ENCODE results near the gene STAB1. TPM values are rescaled to one million over a fixed set of nuclear protein-coding genes. Genes with fewer than 3 reads are reported as not detected.

Gene STAB1
- total and polyA plus RNA-seq, 7 donors: 15.9 to 47.5 (median 29.0) TPM

GRCh38 chr3:52561028-52561747, 66.0 kb downstream of the STAB1 start:
- Histone ChIP-seq H3K4me1 (no peaks in the 10 kb centered on the region), H3K9me3 (no peaks in the 10 kb centered on the region), H3K4me3 (no peak overlapping the region), H3K27me3 (ENCODE audit: insufficient read depth in 3 of 3, low read length in 2 of 3) (no peaks in the 10 kb centered on the region), H3K27ac (no peak overlapping the region), H3K36me3 (ENCODE audit: insufficient read depth in 1 of 2, low read depth in 1 of 2) (peaks cover 21 to 89% of the 10 kb centered on the region in 2 donors)
- intact Hi-C loops (cut with DNase I): no loop called here
- DNase-seq (no peak), ATAC-seq (no peak)
- 75 to 78% (median 76%) methylated on average over 4 of the region's 4 CpGs for WGBS, 3 donors
- no peak for TF ChIP-seq CTCF (IDR thresholded peaks at IDR 0.05)

- intact Hi-C loops (cut with DNase I): no loop called here
These were observed 68.8 kb downstream of the STAB1 start for GRCh38 chr3:52563984-52564383.

GRCh38 chr3:52568069-52568468, 72.9 kb downstream of the STAB1 start:
- intact Hi-C loops (cut with DNase I): no loop called here
- ATAC-seq (no peak), DNase-seq (no peak)
- Histone ChIP-seq H3K36me3 (ENCODE audit: insufficient read depth in 1 of 2, low read depth in 1 of 2) (peaks cover 9 to 55% of the 10 kb centered on the region in 2 donors), H3K4me1 (peaks cover 4% of the 10 kb centered on the region), H3K27me3 (ENCODE audit: insufficient read depth in 3 of 3, low read length in 2 of 3) (no peaks in the 10 kb centered on the region), H3K4me3 (no peak overlapping the region), H3K27ac (no peak overlapping the region), H3K9me3 (no peaks in the 10 kb centered on the region)
- 76 to 97% (median 85%) methylated on average over 2 of the region's 2 CpGs for whole genome bisulfite sequencing, 3 donors
- no peak for TF ChIP-seq CTCF (IDR thresholded peaks at IDR 0.05)

More at GRCh38 chr3:52563984-52564383, 68.8 kb downstream of the STAB1 start:
- no peak for ATAC-seq
- Histone ChIP-seq H3K4me1 (no peaks in the 10 kb centered on the region), H3K36me3 (ENCODE audit: insufficient read depth in 1 of 2, low read depth in 1 of 2) (peaks cover 17 to 83% of the 10 kb centered on the region in 2 donors), H3K4me3 (no peak overlapping the region), H3K27me3 (ENCODE audit: insufficient read depth in 3 of 3, low read length in 2 of 3) (no peaks in the 10 kb centered on the region), H3K27ac (no peak overlapping the region), H3K9me3 (no peaks in the 10 kb centered on the region)
- 91 to 95% (median 92%) methylated on average over 2 of the region's 2 CpGs for WGBS, 3 donors
- no peak for TF ChIP-seq CTCF (IDR thresholded peaks at IDR 0.05)
- no peak for DNase-seq

GRCh38 chr3:52570076-52570475, 74.9 kb downstream of the STAB1 start:
- peak; percentile 32 to 84 (median 78) for ATAC-seq
- intact Hi-C loops (cut with DNase I): no loop called here

More at GRCh38 chr3:52570076-52570475, 74.9 kb downstream of the STAB1 start:
- no peaks in the 10 kb centered on the region for H3K9me3 ChIP-seq
- H3K27ac ChIP-seq: no peak overlapping the region
- H3K27me3 ChIP-seq (ENCODE audit: insufficient read depth in 3 of 3, low read length in 2 of 3): no peaks in the 10 kb centered on the region
- no peak for DNase-seq
- peaks cover 4% of the 10 kb centered on the region for H3K4me1 ChIP-seq
- peaks cover 13 to 57% of the 10 kb centered on the region in 2 donors for H3K36me3 ChIP-seq (ENCODE audit: insufficient read depth in 1 of 2, low read depth in 1 of 2)
- 40 to 44% (median 42%) methylated on average over 4 of the region's 4 CpGs for WGBS, 3 donors
- H3K4me3 ChIP-seq: no peak overlapping the region
- no peak for TF ChIP-seq CTCF (IDR thresholded peaks at IDR 0.05)

All from psoas muscle (tissue), 8 donors.